Neuronal stem cell (in vitro differentiated cells): Measurements from ENCODE around the gene GPR160.

ENCODE experiments used
- DNase-seq: peaks from one replicate; pipeline ENCODE4 v3.0.0-alpha.2; 2013; ENCODE audit warnings: low spot score
- H2AFZ ChIP-seq: one replicate; pipeline ENCODE4 v1.6.1; 2013; ENCODE audit warnings: mild to moderate bottlenecking, low read length, inconsistent platforms
- H2AK5ac ChIP-seq: 2 replicates; pipeline ENCODE4 v1.6.1; 2013; ENCODE audit warnings: low read depth, mild to moderate bottlenecking, inconsistent platforms, low read length, moderate library complexity, mixed read lengths
- H2BK120ac ChIP-seq: 2 replicates; pipeline ENCODE4 v1.6.1; 2013; ENCODE audit warnings: low read depth, mild to moderate bottlenecking, inconsistent platforms, low read length, moderate library complexity, mixed read lengths
- H2BK12ac ChIP-seq: one replicate; pipeline ENCODE4 v1.6.1; 2013; ENCODE audit warnings: low read length, inconsistent platforms
- H2BK15ac ChIP-seq: 2 replicates; pipeline ENCODE4 v1.6.1; 2013; ENCODE audit warnings: mild to moderate bottlenecking, low read length, inconsistent platforms, mixed read lengths
- H2BK5ac ChIP-seq: one replicate; pipeline ENCODE4 v1.6.1; 2013; ENCODE audit warnings: inconsistent platforms, mild to moderate bottlenecking, low read length, moderate library complexity
- H3K14ac ChIP-seq: one replicate; pipeline ENCODE4 v1.6.1; 2013; ENCODE audit warnings: low read length, inconsistent platforms
- H3K18ac ChIP-seq: 2 replicates; pipeline ENCODE4 v1.6.1; 2013; ENCODE audit warnings: low read length, inconsistent platforms
- H3K23ac ChIP-seq: 2 replicates; pipeline ENCODE4 v1.6.1; 2013; ENCODE audit warnings: low read depth, mild to moderate bottlenecking, mixed read lengths, low read length, inconsistent platforms; ENCODE audit not compliant: poor library complexity
- H3K27ac ChIP-seq: replicated peaks from 3 replicates; pipeline ENCODE4 v1.5.1; 2013; ENCODE audit warnings: low read length, inconsistent platforms
- H3K27me3 ChIP-seq, 3 experiments: 2 replicates each; pipeline ENCODE4 v1.6.1; 2013; ENCODE audit warnings: low read length in 3 of 3, mild to moderate bottlenecking in 2 of 3, inconsistent platforms in 1 of 3, low read depth in 1 of 3, mixed read lengths in 1 of 3, moderate library complexity in 1 of 3; ENCODE audit not compliant: control insufficient read depth in 3 of 3, insufficient read depth in 3 of 3
- H3K36me3 ChIP-seq, 2 donors: replicated peaks in 1 of 2; 2 replicates each; pipeline ENCODE4 v1.6.1; 2013; ENCODE audit warnings: low read length in 2 of 2; ENCODE audit not compliant: control insufficient read depth in 2 of 2, insufficient read depth in 2 of 2
- H3K4ac ChIP-seq: 2 replicates; pipeline ENCODE4 v1.6.1; 2013; ENCODE audit warnings: inconsistent platforms, mild to moderate bottlenecking, low read length, moderate library complexity
- H3K4me1 ChIP-seq, 2 donors: 1 replicate in 1 of 2; 2 replicates in 1 of 2; pipeline ENCODE4 v1.6.1; 2013; ENCODE audit warnings: low read length in 2 of 2, low read depth in 1 of 2; ENCODE audit not compliant: control insufficient read depth in 2 of 2, insufficient read depth in 1 of 2
- H3K4me2 ChIP-seq: one replicate; pipeline ENCODE4 v1.6.1; 2013; ENCODE audit warnings: mild to moderate bottlenecking, low read length, inconsistent platforms; ENCODE audit not compliant: insufficient read depth, poor library complexity, severe bottlenecking
- H3K4me3 ChIP-seq, 2 donors: 2 replicates each; pipeline ENCODE4 v1.5.1; 2013; ENCODE audit warnings: low read length in 2 of 2, mild to moderate bottlenecking in 2 of 2, inconsistent platforms in 1 of 2, moderate library complexity in 1 of 2
- H3K79me1 ChIP-seq: one replicate; pipeline ENCODE4 v1.6.1; 2013; ENCODE audit warnings: low read depth, mild to moderate bottlenecking, inconsistent platforms, low read length, moderate library complexity
- H3K9ac ChIP-seq: one replicate; pipeline ENCODE4 v1.6.1; 2013; ENCODE audit warnings: mild to moderate bottlenecking, low read depth, low read length, inconsistent platforms; ENCODE audit not compliant: poor library complexity
- H3K9me3 ChIP-seq, 2 donors: replicated peaks in 1 of 2; 2 replicates each; pipeline versions ENCODE3 to v1.6.1; 2013; ENCODE audit warnings: low read length in 2 of 2, mild to moderate bottlenecking in 2 of 2, inconsistent platforms in 1 of 2, low read depth in 1 of 2, mixed read lengths in 1 of 2, moderate library complexity in 1 of 2; ENCODE audit not compliant: control insufficient read depth in 2 of 2, insufficient read depth in 1 of 2
- H4K8ac ChIP-seq: one replicate; pipeline ENCODE4 v1.6.1; 2013; ENCODE audit warnings: low read depth, mild to moderate bottlenecking, inconsistent platforms, low read length, moderate library complexity
- H4K91ac ChIP-seq: one replicate; pipeline ENCODE4 v1.6.1; 2013; ENCODE audit warnings: low read length, low read depth, mild to moderate bottlenecking, inconsistent platforms; ENCODE audit not compliant: poor library complexity
- WGBS, 2 donors: extraction: QIAGEN DNeasy Blood & Tissue Kit; methylation state at CpG; one replicate each; pipeline ENCODE4 v1.1.7; 2013; ENCODE audit warnings: missing lambda C conversion rate in 2 of 2, mixed read lengths in 1 of 2; ENCODE audit not compliant: insufficient read length in 2 of 2, insufficient replicate concordance in 1 of 2; ENCODE audit errors: extremely low coverage in 2 of 2; 5-methylcytosine and 5-hydroxymethylcytosine counted together

The GPR160 gene

GRCh38 chr3:170057550-170057949 lies 19.8 kb downstream of the GPR160 start:
- DNase-seq: no peak
- no peak overlapping the region for H3K9ac ChIP-seq
- H3K4me3 ChIP-seq: no peak overlapping the region
- H3K4me1 ChIP-seq: no peaks in the 10 kb centered on the region
- no peaks in the 10 kb centered on the region for H3K79me1 ChIP-seq
- no peak overlapping the region for H3K4ac ChIP-seq
- no peak overlapping the region for H3K27ac ChIP-seq
- H2BK15ac ChIP-seq: no peak overlapping the region
- no peak overlapping the region for H2AFZ ChIP-seq
- no peak overlapping the region for H2BK120ac ChIP-seq
- H3K4me2 ChIP-seq: no peak overlapping the region
- no peaks in the 10 kb centered on the region for H3K9me3 ChIP-seq
- H2BK5ac ChIP-seq: no peak overlapping the region
- H3K27me3 ChIP-seq: no peaks in the 10 kb centered on the region
- H2AK5ac ChIP-seq: no peak overlapping the region
- H4K91ac ChIP-seq: no peak overlapping the region
- no peak overlapping the region for H3K14ac ChIP-seq
- WGBS, 2 donors: no CpG with 5 or more reads among the region's 3 CpGs
- H3K23ac ChIP-seq: no peak overlapping the region
- H4K8ac ChIP-seq: no peak overlapping the region
- H2BK12ac ChIP-seq: no peak overlapping the region
- no peak overlapping the region for H3K18ac ChIP-seq
- H3K36me3 ChIP-seq: no peaks in the 10 kb centered on the region

GRCh38 chr3:170058127-170058526 lies 20.3 kb downstream of the GPR160 start:
- no peaks in the 10 kb centered on the region for H3K9me3 ChIP-seq
- no peaks in the 10 kb centered on the region for H3K27me3 ChIP-seq
- H3K4me3 ChIP-seq: no peak overlapping the region
- no peak overlapping the region for H2BK120ac ChIP-seq
- no peak overlapping the region for H3K14ac ChIP-seq
- no peak overlapping the region for H4K8ac ChIP-seq
- no peak overlapping the region for H3K4me2 ChIP-seq
- H3K27ac ChIP-seq: no peak overlapping the region
- H2AK5ac ChIP-seq: no peak overlapping the region
- no peaks in the 10 kb centered on the region for H3K4me1 ChIP-seq
- H3K18ac ChIP-seq: no peak overlapping the region
- no peak overlapping the region for H3K4ac ChIP-seq
- peak overlapping the region; percentile 25 for H2AFZ ChIP-seq
- no peak overlapping the region for H2BK12ac ChIP-seq
- H3K9ac ChIP-seq: no peak overlapping the region
- H2BK15ac ChIP-seq: no peak overlapping the region
- H3K23ac ChIP-seq: no peak overlapping the region
- H4K91ac ChIP-seq: no peak overlapping the region
- DNase-seq: no peak
- no peaks in the 10 kb centered on the region for H3K36me3 ChIP-seq
- WGBS, 2 donors: no CpG with 5 or more reads among the region's 6 CpGs
- H2BK5ac ChIP-seq: no peak overlapping the region
- H3K79me1 ChIP-seq: no peaks in the 10 kb centered on the region

GRCh38 chr3:170059447-170059846 lies 21.7 kb downstream of the GPR160 start:
- H2BK12ac ChIP-seq: no peak overlapping the region
- H3K14ac ChIP-seq: no peak overlapping the region
- no peak overlapping the region for H2AFZ ChIP-seq
- no peak overlapping the region for H2AK5ac ChIP-seq
- no peaks in the 10 kb centered on the region for H3K36me3 ChIP-seq
- no peaks in the 10 kb centered on the region for H3K9me3 ChIP-seq
- no peak overlapping the region for H2BK120ac ChIP-seq
- H3K4me2 ChIP-seq: no peak overlapping the region
- no peak for DNase-seq
- H4K8ac ChIP-seq: no peak overlapping the region
- no peak overlapping the region for H4K91ac ChIP-seq
- WGBS, 2 donors: no CpG with 5 or more reads among the region's 1 CpG
- no peaks in the 10 kb centered on the region for H3K4me1 ChIP-seq
- H3K9ac ChIP-seq: no peak overlapping the region
- H3K79me1 ChIP-seq: no peaks in the 10 kb centered on the region
- no peak overlapping the region for H3K27ac ChIP-seq
- H3K18ac ChIP-seq: no peak overlapping the region
- no peak overlapping the region for H3K4me3 ChIP-seq
- H2BK5ac ChIP-seq: no peak overlapping the region
- H3K4ac ChIP-seq: no peak overlapping the region
- H2BK15ac ChIP-seq: no peak overlapping the region
- no peak overlapping the region for H3K23ac ChIP-seq
- no peaks in the 10 kb centered on the region for H3K27me3 ChIP-seq

- Histone ChIP-seq H3K4me2 (no peak overlapping the region), H3K4me1 (no peaks in the 10 kb centered on the region), H3K4me3 (no peak overlapping the region), H3K27ac (no peak overlapping the region), H3K79me1 (no peaks in the 10 kb centered on the region), H2BK5ac (no peak overlapping the region), H2BK15ac (no peak overlapping the region), H4K8ac (no peak overlapping the region), H2BK12ac (no peak overlapping the region), H2AFZ (peak overlapping the region; percentile 22), H3K14ac (peak overlapping the region; percentile 47), H3K23ac (no peak overlapping the region), H4K91ac (peak overlapping the region; percentile 53), H3K36me3 (no peaks in the 10 kb centered on the region), H3K4ac (no peak overlapping the region), H2AK5ac (peak overlapping the region; percentile 56), H3K18ac (peak overlapping the region; percentile 76), H3K9ac (no peak overlapping the region), H3K27me3 (no peaks in the 10 kb centered on the region), H3K9me3 (no peaks in the 10 kb centered on the region), H2BK120ac (no peak overlapping the region)
- DNase-seq: no peak
- no CpG with 5 or more reads among the region's 20 CpGs for WGBS, 2 donors
These were observed 24.3 kb downstream of the GPR160 start for GRCh38 chr3:170062068-170062467.
